Measurements from ENCODE around the gene PCDHGA8. TPM values are rescaled to one million over a fixed set of nuclear protein-coding genes. Genes with fewer than 3 reads are reported as not detected.
"Not testable (repeated sequence)": the region's sequence is repeated elsewhere in the genome, so short reads cannot be mapped to it uniquely, and the experiment has no call there.

The PCDHGA8 gene
- total RNA-seq, 4 donors from 2014 or later: 1.7 to 5.8 (median 3.3) TPM

GRCh38 chr5:141388661-141389060 is 3.8 kb upstream of the PCDHGA8 start:
- intact Hi-C loops (cut with DNase I): no loop called here
- Histone ChIP-seq H3K27ac (replicated peaks in 1 of 4) (no peak overlapping the region), H3K4me1 (no peaks in the 10 kb centered on the region), H3K36me3 (peaks cover 0 to 18% (median 5%) of the 10 kb centered on the region in 4 donors), H3K9me3 (peaks cover 6 to 97% (median 97%) of the 10 kb centered on the region in 4 donors), H3K27me3 (peaks cover 0 to 17% (median 0%) of the 10 kb centered on the region in 4 donors), H3K4me3 (no peak overlapping the region)
- no peak for DNase-seq (ENCODE audit: extremely low spot score)
- TF ChIP-seq EP300 (IDR thresholded peaks at IDR 0.05) (no peak), CTCF (IDR thresholded peaks at IDR 0.05) (no peak), POLR2AphosphoS5 (IDR thresholded peaks at IDR 0.05) (no peak), POLR2A (IDR thresholded peaks at IDR 0.05; ENCODE audit: low read depth) (no peak)
- whole genome bisulfite sequencing: 44% methylated on average over 10 of the region's 10 CpGs

- Histone ChIP-seq H3K4me1 (no peaks in the 10 kb centered on the region), H3K27ac (replicated peaks in 1 of 4) (no peak overlapping the region), H3K36me3 (peaks cover 0 to 18% (median 5%) of the 10 kb centered on the region in 4 donors), H3K27me3 (peaks cover 0 to 17% (median 0%) of the 10 kb centered on the region in 4 donors), H3K9me3 (peaks cover 12 to 97% (median 97%) of the 10 kb centered on the region in 4 donors), H3K4me3 (peak overlapping the region in 1 of 4 donors; percentile 6)
- intact Hi-C loops (cut with DNase I): no loop called here
- DNase-seq (ENCODE audit: extremely low spot score): no peak
- no peak for TF ChIP-seq CTCF (IDR thresholded peaks at IDR 0.05)
- TF ChIP-seq EP300 (IDR thresholded peaks at IDR 0.05): no peak
- no peak for TF ChIP-seq POLR2A (IDR thresholded peaks at IDR 0.05; ENCODE audit: low read depth)
- no peak for TF ChIP-seq POLR2AphosphoS5 (IDR thresholded peaks at IDR 0.05)
- 41% methylated on average over 29 of the region's 77 CpGs for WGBS
Observed at GRCh38 chr5:141389153-141390042, 3.0 kb upstream of the PCDHGA8 start.

GRCh38 chr5:141393267-141393666 is 834 bp downstream of the PCDHGA8 start:
- intact Hi-C loops (cut with DNase I): no loop called here
- peaks cover 0 to 12% (median 5%) of the 10 kb centered on the region in 4 donors for H3K36me3 ChIP-seq
- WGBS: 43% methylated on average over 16 of the region's 21 CpGs
- no peak for DNase-seq (ENCODE audit: extremely low spot score)
- TF ChIP-seq CTCF (IDR thresholded peaks at IDR 0.05) (no peak), POLR2AphosphoS5 (IDR thresholded peaks at IDR 0.05) (no peak), POLR2A (IDR thresholded peaks at IDR 0.05; ENCODE audit: low read depth) (no peak)
- H3K9me3 ChIP-seq: peaks cover 12 to 97% (median 95%) of the 10 kb centered on the region in 4 donors
- H3K27ac ChIP-seq (replicated peaks in 1 of 4): no peak overlapping the region
- no peaks in the 10 kb centered on the region for H3K4me1 ChIP-seq
- no peak overlapping the region for H3K4me3 ChIP-seq
- peaks cover 0 to 12% (median 0%) of the 10 kb centered on the region in 4 donors for H3K27me3 ChIP-seq

- WGBS: 28% methylated on average over 21 of the region's 53 CpGs
- intact Hi-C loops (cut with DNase I); DNase-seq (ENCODE audit: extremely low spot score); H3K27me3 ChIP-seq; H3K27ac ChIP-seq (replicated peaks in 1 of 4); H3K4me1 ChIP-seq; H3K4me3 ChIP-seq: not testable (repeated sequence)
- Histone ChIP-seq H3K9me3 (peaks cover 24 to 97% (median 95%) of the 10 kb centered on the region in 4 donors), H3K36me3 (peaks cover 0 to 12% (median 4%) of the 10 kb centered on the region in 4 donors)
Observed at GRCh38 chr5:141394401-141395187, 2.2 kb downstream of the PCDHGA8 start.

Data from esophagus muscularis mucosa (tissue), 4 donors.